Suppressor macrophage (primary cell): Measurements from ENCODE around the gene BTBD9.
"Not testable (repeated sequence)": the region's sequence is repeated elsewhere in the genome, so short reads cannot be mapped to it uniquely, and the experiment has no call there.

ENCODE experiments used
- DNase-seq, 4 experiments: peaks; one replicate each; pipeline ENCODE4 v3.0.0-alpha.2; 2020 to 2022

Gene BTBD9

GRCh38 chr6:38648629-38649028 lies 8.9 kb upstream of the BTBD9 start:
- no peak for DNase-seq

- DNase-seq = no peak
Observed at GRCh38 chr6:38646166-38646878, 6.6 kb upstream of the BTBD9 start.

- no peak for DNase-seq
Observed at GRCh38 chr6:38644951-38645350, 5.2 kb upstream of the BTBD9 start.

- DNase-seq = peak in 3 of 4 experiments; percentile 1 to 80 (median 5)
Observed at GRCh38 chr6:38640216-38640909, 634 bp upstream of the BTBD9 start.

- peak; percentile 23 to 39 (median 35) for DNase-seq
Observed at GRCh38 chr6:38638941-38639497, 710 bp downstream of the BTBD9 start.

GRCh38 chr6:38637756-38638155 lies 2.0 kb downstream of the BTBD9 start:
- no peak for DNase-seq

- no peak for DNase-seq
Observed at GRCh38 chr6:38636027-38636426, 3.7 kb downstream of the BTBD9 start.

GRCh38 chr6:38634518-38634917 lies 5.2 kb downstream of the BTBD9 start:
- no peak for DNase-seq

- DNase-seq = no peak
Observed at GRCh38 chr6:38632490-38632889, 7.2 kb downstream of the BTBD9 start.

- DNase-seq = peak in 2 of 4 experiments; percentile 2 to 8
Observed at GRCh38 chr6:38631186-38631783, 8.4 kb downstream of the BTBD9 start.

- no peak for DNase-seq
Observed at GRCh38 chr6:38625217-38625616, 14.5 kb downstream of the BTBD9 start.

- not testable (repeated sequence) for DNase-seq
Observed at GRCh38 chr6:38619342-38619741, 20.4 kb downstream of the BTBD9 start.

- DNase-seq = not testable (repeated sequence)
Observed at GRCh38 chr6:38618301-38618700, 21.4 kb downstream of the BTBD9 start.

GRCh38 chr6:38617856-38618255 lies 21.9 kb downstream of the BTBD9 start:
- DNase-seq = no peak

GRCh38 chr6:38612143-38612965 lies 27.4 kb downstream of the BTBD9 start:
- DNase-seq = no peak

- DNase-seq = no peak
Observed at GRCh38 chr6:38610050-38610625, 29.6 kb downstream of the BTBD9 start.

GRCh38 chr6:38604700-38605099 lies 35.0 kb downstream of the BTBD9 start:
- no peak for DNase-seq

- no peak for DNase-seq
Observed at GRCh38 chr6:38603966-38604365, 35.8 kb downstream of the BTBD9 start.

- DNase-seq = no peak
Observed at GRCh38 chr6:38603496-38603895, 36.2 kb downstream of the BTBD9 start.

GRCh38 chr6:38599966-38600550 lies 39.7 kb downstream of the BTBD9 start:
- no peak for DNase-seq

GRCh38 chr6:38599261-38599660 lies 40.5 kb downstream of the BTBD9 start:
- no peak for DNase-seq
